Measurements from ENCODE around the gene SPAG6. TPM values are rescaled to one million over a fixed set of nuclear protein-coding genes. Genes with fewer than 3 reads are reported as not detected.
A peak's percentile ranks its signal among the peaks of the same experiment; 100 is the strongest.
"Not testable (repeated sequence)": the region's sequence is repeated elsewhere in the genome, so short reads cannot be mapped to it uniquely, and the experiment has no call there.

Gene SPAG6
- total and polyA plus RNA-seq, 8 donors = 0.08 to 1.3 (median 0.41) TPM; not detected in 1

- FAIRE-seq (no peak), DNase-seq (no peak), ATAC-seq (no peak)
- Histone ChIP-seq H3K9me3 (no peaks in the 10 kb centered on the region), H3K27me3 (peaks cover 0 to 19% (median 7%) of the 10 kb centered on the region in 4 donors), H3K4me3 (no peak overlapping the region), H3K27ac (no peak overlapping the region), H3K36me3 (no peaks in the 10 kb centered on the region), H3K4me1 (no peaks in the 10 kb centered on the region)
- TF ChIP-seq, protein P1, sequence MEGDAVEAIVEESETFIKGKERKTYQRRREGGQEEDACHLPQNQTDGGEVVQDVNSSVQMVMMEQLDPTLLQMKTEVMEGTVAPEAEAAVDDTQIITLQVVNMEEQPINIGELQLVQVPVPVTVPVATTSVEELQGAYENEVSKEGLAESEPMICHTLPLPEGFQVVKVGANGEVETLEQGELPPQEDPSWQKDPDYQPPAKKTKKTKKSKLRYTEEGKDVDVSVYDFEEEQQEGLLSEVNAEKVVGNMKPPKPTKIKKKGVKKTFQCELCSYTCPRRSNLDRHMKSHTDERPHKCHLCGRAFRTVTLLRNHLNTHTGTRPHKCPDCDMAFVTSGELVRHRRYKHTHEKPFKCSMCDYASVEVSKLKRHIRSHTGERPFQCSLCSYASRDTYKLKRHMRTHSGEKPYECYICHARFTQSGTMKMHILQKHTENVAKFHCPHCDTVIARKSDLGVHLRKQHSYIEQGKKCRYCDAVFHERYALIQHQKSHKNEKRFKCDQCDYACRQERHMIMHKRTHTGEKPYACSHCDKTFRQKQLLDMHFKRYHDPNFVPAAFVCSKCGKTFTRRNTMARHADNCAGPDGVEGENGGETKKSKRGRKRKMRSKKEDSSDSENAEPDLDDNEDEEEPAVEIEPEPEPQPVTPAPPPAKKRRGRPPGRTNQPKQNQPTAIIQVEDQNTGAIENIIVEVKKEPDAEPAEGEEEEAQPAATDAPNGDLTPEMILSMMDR (IDR thresholded peaks at IDR 0.05) = no peak
- intact Hi-C loops (cut with DNase I) = no loop called here
- 90 to 96% methylated on average over 5 of the region's 5 CpGs for WGBS, 2 donors
Measured at GRCh38 chr10:22351131-22351703, 5.9 kb downstream of the SPAG6 start.

GRCh38 chr10:22356324-22356873 is 11.1 kb downstream of the SPAG6 start:
- intact Hi-C loops (cut with DNase I) = no loop called here
- WGBS, 2 donors = 82 to 88% methylated on average over 4 of the region's 4 CpGs
- no peak overlapping the region for H3K27ac ChIP-seq
- H3K27me3 ChIP-seq = no peaks in the 10 kb centered on the region
- H3K36me3 ChIP-seq = no peaks in the 10 kb centered on the region
- no peak for DNase-seq
- no peaks in the 10 kb centered on the region for H3K9me3 ChIP-seq
- TF ChIP-seq, protein P1 (IDR thresholded peaks at IDR 0.05) = no peak
- H3K4me3 ChIP-seq = no peak overlapping the region
- ATAC-seq = no peak
- no peaks in the 10 kb centered on the region for H3K4me1 ChIP-seq
- FAIRE-seq = no peak

DNA sequence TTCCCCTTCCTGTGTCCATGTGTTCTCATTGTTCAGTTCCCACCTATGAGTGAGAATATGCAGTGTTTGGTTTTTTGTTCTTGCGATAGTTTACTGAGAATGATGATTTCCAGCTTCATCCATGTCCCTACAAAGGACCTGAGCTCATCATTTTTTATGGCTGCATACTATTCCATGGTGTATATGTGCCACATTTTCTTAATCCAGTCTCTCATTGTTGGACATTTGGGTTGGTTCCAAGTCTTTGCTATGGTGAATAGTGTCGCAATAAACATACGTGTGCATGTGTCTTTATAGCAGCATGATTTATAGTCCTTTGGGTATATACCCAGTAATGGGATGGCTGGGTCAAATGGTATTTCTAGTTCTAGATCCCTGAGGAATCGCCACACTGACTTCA is 12.5 kb downstream of the SPAG6 start:
- 84 to 95% methylated on average over 3 of the region's 4 CpGs for WGBS, 2 donors
- FAIRE-seq = not testable (repeated sequence)

GRCh38 chr10:22363305-22363704 is 18.0 kb downstream of the SPAG6 start:
- H3K9me3 ChIP-seq = no peaks in the 10 kb centered on the region
- H3K36me3 ChIP-seq = no peaks in the 10 kb centered on the region
- intact Hi-C loops (cut with DNase I) = no loop called here
- DNase-seq = no peak
- no peak overlapping the region for H3K4me3 ChIP-seq
- H3K27me3 ChIP-seq = peaks cover 0 to 4% (median 0%) of the 10 kb centered on the region in 4 donors
- TF ChIP-seq, protein P1 (IDR thresholded peaks at IDR 0.05) = no peak
- no peak for FAIRE-seq
- H3K27ac ChIP-seq = no peak overlapping the region
- H3K4me1 ChIP-seq = no peaks in the 10 kb centered on the region
- ATAC-seq = no peak
- WGBS, 2 donors = 91 to 96% methylated on average over 6 of the region's 6 CpGs

More for the DNA sequence above, 12.5 kb downstream of the SPAG6 start:
- H3K9me3 ChIP-seq; ATAC-seq; H3K4me1 ChIP-seq; H3K36me3 ChIP-seq; DNase-seq; H3K27ac ChIP-seq; H3K27me3 ChIP-seq; H3K4me3 ChIP-seq; intact Hi-C loops (cut with DNase I): not testable (repeated sequence)

- FAIRE-seq (no peak), DNase-seq (no peak), ATAC-seq (peak in 1 of 4 donors; percentile 35)
- no peaks in the 10 kb centered on the region for H3K4me1 ChIP-seq
- peaks cover 0 to 4% (median 0%) of the 10 kb centered on the region in 4 donors for H3K27me3 ChIP-seq
- no peak overlapping the region for H3K27ac ChIP-seq
- TF ChIP-seq, protein P1 (IDR thresholded peaks at IDR 0.05) = no peak
- intact Hi-C loops (cut with DNase I) = no loop called here
- H3K9me3 ChIP-seq = no peaks in the 10 kb centered on the region
- no peak overlapping the region for H3K4me3 ChIP-seq
- H3K36me3 ChIP-seq = no peaks in the 10 kb centered on the region
- WGBS, 2 donors = 91 to 94% methylated on average over 5 of the region's 5 CpGs
Measured at GRCh38 chr10:22364407-22365140, 19.3 kb downstream of the SPAG6 start.

All from pancreas (tissue), 10 donors.